ENCODE data around the gene ELN.

DNA sequence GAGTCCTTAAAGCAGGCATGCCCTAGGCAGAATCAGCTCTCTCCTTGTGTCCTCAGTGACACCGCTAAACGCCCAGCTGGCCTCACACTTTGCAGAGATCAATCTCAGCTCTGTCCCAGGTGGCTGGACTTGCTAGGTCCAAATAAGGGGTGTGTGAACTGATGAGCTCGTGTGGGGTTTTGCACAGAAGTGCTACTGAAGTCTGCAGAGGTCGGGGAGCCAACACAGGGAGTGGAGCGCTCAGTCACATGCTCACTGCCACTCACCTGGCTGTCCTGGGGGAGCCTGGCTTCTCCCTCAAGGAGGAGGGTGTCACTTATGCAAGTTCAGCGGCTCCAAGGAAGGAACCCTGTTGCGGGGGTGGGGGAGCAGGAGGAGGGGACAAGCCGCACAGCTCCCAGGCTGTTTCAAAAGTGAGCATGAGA lies 2.0 kb downstream of the ELN start:
- no peak for TF ChIP-seq GATA2 (IDR thresholded peaks at IDR 0.05; ENCODE audit: low read depth, low read length)
- no peak for TF ChIP-seq GATA3 (IDR thresholded peaks at IDR 0.05; ENCODE audit: low read depth, low read length)
